ENCODE data around the gene LAMA4. TPM values are rescaled to one million over a fixed set of nuclear protein-coding genes. Genes with fewer than 3 reads are reported as not detected.

Gene LAMA4
- total and polyA plus RNA-seq, 3 donors from 2014 or later, result 37.6 to 61.0 (median 49.2) TPM

GRCh38 chr6:112188906-112189305, 65.5 kb downstream of the LAMA4 start:
- Histone ChIP-seq H3K4me1 (peaks cover 11% of the 10 kb centered on the region), H3K36me3 (ENCODE audit: low read depth, missing control alignments) (no peaks in the 10 kb centered on the region), H3K4me3 (no peak overlapping the region), H3K9me3 (no peaks in the 10 kb centered on the region), H3K27me3 (no peaks in the 10 kb centered on the region), H3K27ac (no peak overlapping the region)
- TF ChIP-seq, protein P1, sequence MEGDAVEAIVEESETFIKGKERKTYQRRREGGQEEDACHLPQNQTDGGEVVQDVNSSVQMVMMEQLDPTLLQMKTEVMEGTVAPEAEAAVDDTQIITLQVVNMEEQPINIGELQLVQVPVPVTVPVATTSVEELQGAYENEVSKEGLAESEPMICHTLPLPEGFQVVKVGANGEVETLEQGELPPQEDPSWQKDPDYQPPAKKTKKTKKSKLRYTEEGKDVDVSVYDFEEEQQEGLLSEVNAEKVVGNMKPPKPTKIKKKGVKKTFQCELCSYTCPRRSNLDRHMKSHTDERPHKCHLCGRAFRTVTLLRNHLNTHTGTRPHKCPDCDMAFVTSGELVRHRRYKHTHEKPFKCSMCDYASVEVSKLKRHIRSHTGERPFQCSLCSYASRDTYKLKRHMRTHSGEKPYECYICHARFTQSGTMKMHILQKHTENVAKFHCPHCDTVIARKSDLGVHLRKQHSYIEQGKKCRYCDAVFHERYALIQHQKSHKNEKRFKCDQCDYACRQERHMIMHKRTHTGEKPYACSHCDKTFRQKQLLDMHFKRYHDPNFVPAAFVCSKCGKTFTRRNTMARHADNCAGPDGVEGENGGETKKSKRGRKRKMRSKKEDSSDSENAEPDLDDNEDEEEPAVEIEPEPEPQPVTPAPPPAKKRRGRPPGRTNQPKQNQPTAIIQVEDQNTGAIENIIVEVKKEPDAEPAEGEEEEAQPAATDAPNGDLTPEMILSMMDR (IDR thresholded peaks at IDR 0.05), result no peak
- TF ChIP-seq POLR2A (IDR thresholded peaks at IDR 0.05), result no peak
- WGBS, 2 donors, result 57 to 81% methylated on average over 3 of the region's 3 CpGs
- intact Hi-C loops (cut with DNase I; ENCODE audit: low total_unique reads), result loop anchor here (10.0 kb wide), 1 partner anchor 106 kb away; no protein-coding TSS in a partner anchor
- no peak for DNase-seq

DNA sequence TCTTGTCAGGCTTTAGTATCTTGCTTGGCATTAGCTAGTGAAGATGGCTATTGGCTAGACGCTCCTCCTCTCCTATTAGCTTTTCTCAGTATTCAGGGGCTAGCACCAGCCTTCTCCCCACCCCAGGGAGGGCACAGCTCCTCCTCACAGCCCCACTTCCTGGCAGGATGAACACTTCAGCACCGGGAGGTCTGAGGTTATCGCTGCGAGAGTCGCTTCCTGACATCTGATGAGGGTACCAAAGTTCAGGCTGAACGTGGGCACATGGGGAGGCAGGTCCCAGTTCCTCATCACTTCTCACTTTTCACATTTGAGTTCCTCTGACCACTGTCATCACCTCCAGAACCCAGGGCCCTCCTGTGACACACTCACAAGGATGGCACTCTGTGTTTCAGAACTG, 66.6 kb downstream of the LAMA4 start:
- no peaks in the 10 kb centered on the region for H3K27me3 ChIP-seq
- no peak overlapping the region for H3K4me3 ChIP-seq
- no peak for DNase-seq
- no peaks in the 10 kb centered on the region for H3K9me3 ChIP-seq
- WGBS, 2 donors, result 44 to 67% methylated on average over 6 of the region's 6 CpGs
- H3K36me3 ChIP-seq (ENCODE audit: low read depth, missing control alignments), result no peaks in the 10 kb centered on the region
- peaks cover 4% of the 10 kb centered on the region for H3K4me1 ChIP-seq
- TF ChIP-seq, protein P1 (IDR thresholded peaks at IDR 0.05), result no peak
- no peak for TF ChIP-seq POLR2A (IDR thresholded peaks at IDR 0.05)
- intact Hi-C loops (cut with DNase I; ENCODE audit: low total_unique reads), result loop anchor here (10.0 kb wide), 1 partner anchor 107 kb away; no protein-coding TSS in a partner anchor
- no peak overlapping the region for H3K27ac ChIP-seq

DNA sequence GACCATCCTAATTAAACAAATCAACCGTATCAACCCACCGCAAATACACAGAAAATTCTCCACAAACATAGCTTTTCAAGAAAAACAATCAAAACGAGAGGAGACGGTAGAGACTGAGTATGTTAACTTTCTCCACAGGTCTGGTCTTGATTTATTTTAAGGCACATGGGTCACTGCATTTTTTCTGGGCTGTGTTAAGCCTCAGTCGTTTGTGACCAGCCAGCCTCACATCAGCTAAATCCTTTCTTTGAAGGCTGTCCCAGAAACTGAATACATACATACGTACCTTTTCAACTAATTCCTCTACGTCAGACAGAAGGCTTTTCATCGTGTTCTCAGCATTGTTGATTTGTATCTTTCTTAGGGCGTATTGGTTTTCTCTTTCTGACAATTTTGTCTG, 69.4 kb downstream of the LAMA4 start:
- intact Hi-C loops (cut with DNase I; ENCODE audit: low total_unique reads), result loop anchor here (10.0 kb wide), 1 partner anchor 110 kb away; no protein-coding TSS in a partner anchor
- DNase-seq, result no peak
- no peaks in the 10 kb centered on the region for H3K36me3 ChIP-seq (ENCODE audit: low read depth, missing control alignments)

DNA sequence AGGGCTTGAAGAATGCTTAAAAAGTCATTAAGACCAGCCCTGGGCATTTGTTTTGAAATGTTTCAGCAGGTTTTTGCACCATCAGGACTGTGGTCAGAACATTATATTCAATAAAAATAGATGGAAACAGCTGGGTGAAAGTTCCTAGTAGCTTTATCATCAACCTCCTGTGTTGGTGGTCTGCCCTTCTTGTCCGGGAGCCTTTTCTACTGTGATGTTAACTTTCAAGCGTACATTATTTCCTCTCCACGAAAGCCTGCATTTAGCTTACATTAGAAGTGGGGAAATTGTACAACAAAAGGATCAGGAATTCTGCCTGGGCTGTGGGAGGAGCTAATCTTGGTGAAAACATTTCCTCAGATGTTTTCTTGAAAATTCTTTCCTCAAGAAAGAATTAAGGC, 71.1 kb downstream of the LAMA4 start:
- Histone ChIP-seq H3K27me3 (no peaks in the 10 kb centered on the region), H3K27ac (peak overlapping the region in 1 of 2 donors; percentile 55), H3K4me1 (no peaks in the 10 kb centered on the region), H3K4me3 (no peak overlapping the region), H3K36me3 (ENCODE audit: low read depth, missing control alignments) (no peaks in the 10 kb centered on the region), H3K9me3 (no peaks in the 10 kb centered on the region)
- 46 to 69% methylated on average over 3 of the region's 3 CpGs for WGBS, 2 donors
- TF ChIP-seq, protein P1 (IDR thresholded peaks at IDR 0.05), result no peak
- no peak for TF ChIP-seq POLR2A (IDR thresholded peaks at IDR 0.05)
- intact Hi-C loops (cut with DNase I; ENCODE audit: low total_unique reads), result loop anchor here (10.0 kb wide), 1 partner anchor 112 kb away; no protein-coding TSS in a partner anchor
- no peak for DNase-seq

More for the DNA sequence above, 69.4 kb downstream of the LAMA4 start:
- Histone ChIP-seq H3K4me1 (no peaks in the 10 kb centered on the region), H3K9me3 (no peaks in the 10 kb centered on the region), H3K27me3 (no peaks in the 10 kb centered on the region), H3K4me3 (no peak overlapping the region), H3K27ac (no peak overlapping the region)
- 86 to 89% methylated on average over 9 of the region's 9 CpGs for whole genome bisulfite sequencing, 2 donors
- no peak for TF ChIP-seq POLR2A (IDR thresholded peaks at IDR 0.05)
- TF ChIP-seq, protein P1 (IDR thresholded peaks at IDR 0.05), result no peak

- Histone ChIP-seq H3K36me3 (ENCODE audit: low read depth, missing control alignments) (no peaks in the 10 kb centered on the region), H3K4me3 (no peak overlapping the region), H3K27ac (no peak overlapping the region), H3K27me3 (no peaks in the 10 kb centered on the region), H3K4me1 (no peaks in the 10 kb centered on the region), H3K9me3 (no peaks in the 10 kb centered on the region)
- DNase-seq, result no peak
- TF ChIP-seq POLR2A (IDR thresholded peaks at IDR 0.05), result no peak
- TF ChIP-seq, protein P1 (IDR thresholded peaks at IDR 0.05), result no peak
- intact Hi-C loops (cut with DNase I; ENCODE audit: low total_unique reads), result loop anchor here (10.0 kb wide), 1 partner anchor 114 kb away; no protein-coding TSS in a partner anchor
- 53 to 68% methylated on average over 5 of the region's 5 CpGs for WGBS, 2 donors
Observed at GRCh38 chr6:112181130-112181529, 73.2 kb downstream of the LAMA4 start.

Data from testis (tissue), 3 donors.